SH-SY5Y (cell line): ENCODE results near the gene SMIM13.

ENCODE experiments used
- GATA2 ChIP-seq: IDR thresholded peaks from 2 replicates; pipeline ENCODE4 v1.6.1; 2011; ENCODE audit warnings: mild to moderate bottlenecking, low read depth, low read length
- GATA3 ChIP-seq: IDR thresholded peaks from 2 replicates; pipeline ENCODE4 v1.6.1; 2011; ENCODE audit warnings: low read depth, mild to moderate bottlenecking, low read length, moderate library complexity

GRCh38 chr6:11133281-11133680 is 39.6 kb downstream of the SMIM13 start:
- no peak for TF ChIP-seq GATA2
- TF ChIP-seq GATA3 = no peak
